HG03558 (cell line): ENCODE measurements around the gene VSTM2B.

ENCODE experiments used
- ATAC-seq: cut with Tn5 transposase; IDR thresholded peaks from one replicate; pipeline ENCODE4 v1.9.1; 2021; ENCODE audit warnings: moderate number of reproducible peaks; ENCODE audit not compliant: unreplicated experiment; ENCODE audit errors: extremely low read depth

The VSTM2B gene

DNA sequence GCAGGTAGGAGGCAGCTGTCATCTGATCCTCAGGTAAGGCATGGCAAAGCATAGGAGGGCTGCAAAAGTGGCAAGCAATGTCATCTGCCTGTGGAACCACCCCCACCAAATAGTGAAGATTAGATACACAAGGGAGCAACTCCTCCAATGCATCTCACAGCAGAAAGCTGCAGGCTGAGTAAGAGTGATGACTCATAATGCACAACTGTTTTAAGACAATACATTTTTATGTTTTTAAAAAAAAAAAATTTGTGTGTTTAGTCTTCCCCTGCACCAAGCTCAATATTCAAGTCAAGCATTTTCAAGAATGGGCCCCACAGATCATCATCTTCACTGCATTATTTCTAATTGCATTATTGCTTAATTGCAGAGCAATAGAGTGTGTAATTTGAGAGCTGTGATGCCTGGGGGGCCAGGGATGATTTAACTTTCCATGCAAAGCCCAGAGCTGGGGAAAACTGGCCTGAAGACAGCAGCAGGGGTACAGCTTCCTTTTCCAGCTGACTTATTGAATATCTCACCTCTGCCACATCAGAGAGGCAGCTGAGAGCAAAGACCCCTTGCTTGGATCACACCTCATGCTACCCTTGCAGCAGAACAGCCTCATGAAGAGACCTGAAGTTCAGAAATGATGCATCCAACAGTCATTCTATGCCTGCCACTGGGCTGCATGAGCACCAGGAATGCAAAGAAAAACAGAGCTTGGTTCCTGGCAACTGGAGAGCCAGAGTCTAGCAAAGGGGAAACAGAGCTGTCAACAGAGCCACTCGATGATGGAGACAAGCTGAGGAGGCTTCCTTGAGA, 57.6 kb downstream of the VSTM2B start:
- no peak for ATAC-seq

DNA sequence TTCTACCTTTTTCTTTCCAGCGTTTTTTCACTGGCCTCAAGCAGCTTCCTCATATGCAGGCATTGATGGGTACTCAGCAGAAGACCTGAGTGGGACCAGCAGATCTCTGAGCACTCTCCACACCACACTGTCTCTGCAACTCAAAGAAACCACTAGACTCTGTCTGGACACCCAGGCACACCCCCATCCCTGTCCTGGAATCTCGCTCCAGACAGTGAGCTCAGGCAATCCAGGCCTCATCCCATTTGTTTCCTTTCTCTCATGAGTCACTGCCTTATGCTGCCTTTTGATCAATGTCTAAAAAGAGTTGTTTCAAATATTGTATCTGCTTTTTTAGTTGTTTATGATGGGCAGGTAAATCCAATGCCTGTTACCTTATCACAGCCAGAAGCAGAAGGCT, 60.6 kb downstream of the VSTM2B start:
- no peak for ATAC-seq

DNA sequence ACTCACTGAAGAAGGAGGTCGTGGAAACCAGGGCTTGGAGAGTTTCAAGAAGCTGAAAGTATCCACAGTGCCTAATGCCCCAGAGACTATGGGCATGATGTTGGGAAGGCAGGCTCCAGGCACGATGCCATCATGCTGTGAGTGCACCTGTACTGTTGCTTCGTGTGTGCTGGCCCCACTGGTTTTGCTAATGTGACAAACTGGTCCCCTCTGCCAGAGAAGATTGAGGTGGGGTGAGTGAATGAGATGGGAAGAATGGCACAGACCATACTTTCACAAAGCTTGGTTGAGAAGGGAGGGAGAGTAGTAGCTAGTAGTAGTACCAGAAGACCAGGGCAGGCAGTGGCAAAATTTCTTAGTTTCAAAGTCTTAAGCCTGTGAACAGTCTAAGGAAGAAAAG, 61.3 kb downstream of the VSTM2B start:
- no peak for ATAC-seq

DNA sequence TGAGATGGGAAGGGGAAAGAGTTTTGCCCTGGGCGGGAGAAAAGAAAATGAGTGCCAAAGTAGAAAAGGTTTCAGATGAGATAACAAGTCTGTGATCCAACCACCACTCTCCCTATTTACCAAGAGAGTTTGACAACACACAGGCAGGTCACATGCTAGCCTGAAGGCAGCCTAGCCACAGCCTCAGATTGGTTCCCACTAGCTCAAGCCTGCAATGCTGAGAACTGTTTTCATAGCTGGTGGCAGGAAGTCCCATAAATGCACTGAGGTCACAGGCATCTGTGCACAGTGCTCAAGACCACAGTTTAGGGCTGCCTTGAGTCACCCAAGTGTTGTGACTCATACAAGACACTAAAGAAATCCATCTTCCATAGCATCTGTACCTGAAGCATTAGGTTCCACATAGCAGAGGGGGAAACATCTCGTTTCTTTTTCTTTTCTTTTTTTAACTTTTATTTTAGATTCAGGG, 61.8 kb downstream of the VSTM2B start:
- peak; percentile 92 for ATAC-seq

DNA sequence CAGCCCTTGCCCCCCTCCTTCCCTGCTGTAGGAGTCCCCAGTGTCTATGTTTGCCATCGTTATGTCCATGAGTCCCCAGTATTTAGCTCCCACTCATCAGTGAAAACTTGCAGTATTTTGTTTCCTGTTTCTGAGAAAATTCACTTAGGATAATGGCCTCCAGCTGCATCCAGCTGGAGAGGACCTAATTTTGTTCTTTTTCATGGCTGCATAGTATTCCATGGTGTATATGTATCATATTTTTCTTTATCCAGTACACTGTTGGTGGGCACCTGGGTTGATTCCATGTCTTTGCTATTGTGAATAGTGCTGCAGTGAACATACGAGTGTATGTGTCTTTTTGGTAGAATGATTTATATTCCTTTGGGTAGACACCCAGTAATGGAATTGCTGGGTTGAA, 62.3 kb downstream of the VSTM2B start:
- no peak for ATAC-seq

DNA sequence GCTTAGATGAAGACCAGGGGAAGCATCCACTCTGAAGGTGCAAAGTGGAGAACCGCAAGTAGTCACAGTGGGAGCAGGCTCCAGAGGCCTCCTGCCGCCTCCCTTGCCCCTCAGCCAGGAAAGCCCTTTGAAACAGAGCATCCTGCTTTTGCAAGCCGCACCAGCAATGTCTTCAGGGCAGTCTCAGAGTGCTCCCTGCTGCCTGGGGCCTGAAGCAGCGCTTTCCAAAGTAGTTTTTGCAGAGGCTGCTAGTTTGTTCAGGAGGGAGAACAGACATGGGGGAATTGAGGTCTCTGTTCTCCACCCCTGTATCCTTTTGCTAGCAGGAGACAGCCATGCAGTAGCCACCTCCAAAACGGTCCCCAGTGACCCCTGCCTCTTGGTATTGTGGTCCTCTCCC, 64.5 kb downstream of the VSTM2B start:
- no peak for ATAC-seq

DNA sequence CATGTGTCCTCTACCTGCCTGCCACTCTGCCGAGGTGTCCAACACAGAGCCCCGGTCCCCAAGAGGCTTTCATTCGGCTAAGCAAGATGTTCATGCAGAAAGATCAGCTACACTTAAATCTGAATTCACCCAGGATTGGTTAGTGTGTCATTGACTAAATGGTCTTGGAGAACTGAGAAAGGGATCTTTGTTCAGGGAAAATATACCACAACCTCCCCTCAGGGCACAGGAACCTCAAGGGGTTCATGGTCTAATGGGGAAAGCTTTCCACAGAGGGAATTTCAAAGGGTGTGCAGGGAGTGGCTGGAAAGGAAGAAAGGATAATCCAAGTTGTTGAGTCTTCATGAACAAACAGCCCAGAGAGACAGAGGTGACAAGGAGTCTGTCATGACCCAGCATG, 65.9 kb downstream of the VSTM2B start:
- ATAC-seq = no peak

DNA sequence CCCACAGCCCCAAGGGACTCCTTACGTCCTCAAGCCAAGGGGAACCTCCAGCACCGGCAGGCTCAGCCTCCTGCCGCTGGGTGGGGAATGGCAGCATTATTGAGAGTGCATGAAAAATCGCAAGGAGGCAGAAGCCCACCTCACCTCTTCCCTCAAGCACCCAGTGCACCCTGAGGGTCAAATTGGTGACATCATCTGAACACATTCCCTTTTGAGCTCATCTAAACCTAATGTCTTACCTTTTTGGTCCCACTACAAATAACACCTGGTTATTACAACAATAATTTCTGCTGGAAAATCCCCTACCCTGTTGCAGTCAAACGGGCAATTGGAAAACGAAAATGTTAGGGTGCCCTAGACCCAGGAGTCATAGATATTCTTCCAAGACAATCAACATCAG, 68.1 kb downstream of the VSTM2B start:
- no peak for ATAC-seq

DNA sequence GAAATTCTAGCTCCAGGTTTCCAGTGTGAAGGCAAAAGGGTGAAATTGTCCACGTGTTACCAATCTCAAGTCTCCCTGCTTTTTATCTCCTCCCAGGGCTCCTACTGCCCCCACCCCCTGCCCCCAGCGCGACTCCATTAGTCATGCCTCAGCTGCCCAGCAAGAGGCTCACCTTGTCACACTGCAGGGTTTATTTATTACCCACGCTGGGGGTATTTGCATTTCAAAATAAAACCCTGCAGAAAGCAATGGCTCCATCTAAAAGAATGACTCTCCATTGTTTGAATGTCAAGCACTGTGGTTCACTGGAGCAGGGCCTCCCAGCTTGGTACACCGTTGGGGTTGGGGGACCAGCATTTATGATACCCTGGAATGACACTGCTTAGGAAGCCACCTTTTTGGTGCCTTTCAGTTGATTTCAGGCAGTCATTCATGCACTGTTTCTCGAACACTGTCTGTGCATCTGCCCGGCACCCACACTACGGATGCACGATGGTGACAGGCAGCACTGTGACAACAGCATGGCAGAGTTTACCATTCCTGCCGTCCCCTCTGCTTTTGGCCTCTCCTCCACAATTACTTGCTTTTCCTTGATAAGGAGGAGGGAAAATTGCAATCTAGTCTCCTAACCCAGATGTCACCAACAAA, 70.4 kb downstream of the VSTM2B start:
- ATAC-seq = no peak

DNA sequence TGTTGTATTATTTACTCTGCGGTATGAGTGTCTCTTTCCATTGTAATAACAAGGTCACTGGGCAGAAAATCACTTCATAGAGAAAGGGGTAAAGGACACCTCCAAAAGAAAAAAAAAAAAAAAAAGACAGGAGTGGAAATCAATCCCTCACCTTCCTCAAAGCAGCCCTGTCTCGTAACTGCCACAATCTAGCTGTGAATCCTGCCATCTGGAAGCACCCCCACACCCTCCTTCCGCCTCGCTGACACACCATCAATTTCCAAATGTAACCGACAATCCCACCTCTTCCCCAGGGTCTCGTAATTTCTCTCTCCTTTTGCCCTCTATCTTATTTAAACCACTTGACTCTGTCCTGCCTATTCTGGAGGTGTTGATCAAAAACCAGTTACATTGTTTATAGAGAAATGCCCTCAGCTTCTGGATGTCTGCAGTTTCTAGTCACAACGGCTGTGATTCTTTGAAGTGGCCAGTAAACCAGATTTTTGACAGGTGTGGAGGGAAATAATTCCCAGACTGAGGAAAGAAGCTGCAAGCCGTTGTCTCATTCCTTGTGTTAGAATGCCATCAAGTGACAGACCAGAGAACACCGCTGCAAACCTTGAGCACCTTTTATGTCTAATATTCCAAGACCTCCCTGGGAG, 71.2 kb downstream of the VSTM2B start:
- no peak for ATAC-seq

DNA sequence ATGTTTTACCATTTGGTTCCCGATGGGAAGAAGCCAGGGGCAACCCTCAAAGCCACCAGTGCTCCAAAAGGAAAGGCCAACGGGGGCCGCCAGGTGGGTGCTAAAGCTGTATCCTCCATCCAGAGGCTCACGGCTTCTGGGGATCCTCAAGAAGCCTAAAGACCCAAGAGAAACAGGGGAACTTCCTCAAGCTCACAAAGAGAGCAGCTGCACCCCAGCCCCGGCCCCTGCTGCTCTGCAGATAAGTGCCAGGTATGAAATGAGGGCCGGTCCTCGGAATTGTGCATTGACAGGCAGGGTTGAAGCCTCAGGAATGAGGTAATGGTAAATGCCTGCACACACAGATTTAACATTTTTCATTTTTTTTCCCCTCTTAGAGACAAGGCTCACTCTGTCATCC, 72.2 kb downstream of the VSTM2B start:
- no peak for ATAC-seq

DNA sequence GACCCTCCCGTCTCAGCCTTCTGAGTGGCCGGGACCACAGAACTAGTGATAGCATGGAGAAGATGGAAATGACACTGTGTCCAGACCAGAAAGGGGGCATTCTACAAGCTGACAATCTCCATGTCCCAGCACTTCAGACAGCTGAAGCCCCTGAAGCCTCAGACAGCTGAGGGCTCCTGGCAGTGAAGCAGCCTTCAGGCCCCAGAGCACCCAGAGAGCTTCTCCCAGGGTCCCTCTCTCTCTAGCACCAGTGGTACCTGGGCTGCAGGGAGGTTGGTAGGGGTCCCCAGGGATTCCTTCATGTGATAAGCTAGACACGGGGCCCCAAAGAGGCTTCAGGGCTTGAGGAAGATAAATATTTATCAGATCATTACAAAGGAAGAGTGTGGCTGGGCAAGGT, 72.7 kb downstream of the VSTM2B start:
- no peak for ATAC-seq

DNA sequence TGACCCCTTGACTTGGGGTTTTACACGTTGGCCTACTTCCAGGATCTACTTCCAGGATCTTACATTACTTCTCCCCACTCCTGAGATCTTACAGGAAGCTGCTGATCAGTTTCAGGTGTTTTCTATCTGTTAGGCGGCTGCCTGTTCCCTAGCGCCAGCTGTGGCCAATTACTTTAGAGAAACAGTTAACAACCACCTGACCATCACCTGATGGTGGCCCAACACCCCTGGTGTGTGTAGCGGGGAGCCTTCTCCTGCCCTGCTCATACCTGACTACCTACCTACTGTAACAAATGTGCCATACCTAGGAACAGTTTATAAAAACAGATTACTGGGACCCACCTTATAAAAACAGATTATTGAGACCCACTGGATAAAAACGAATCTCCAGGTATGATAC, 77.5 kb downstream of the VSTM2B start:
- ATAC-seq = no peak

DNA sequence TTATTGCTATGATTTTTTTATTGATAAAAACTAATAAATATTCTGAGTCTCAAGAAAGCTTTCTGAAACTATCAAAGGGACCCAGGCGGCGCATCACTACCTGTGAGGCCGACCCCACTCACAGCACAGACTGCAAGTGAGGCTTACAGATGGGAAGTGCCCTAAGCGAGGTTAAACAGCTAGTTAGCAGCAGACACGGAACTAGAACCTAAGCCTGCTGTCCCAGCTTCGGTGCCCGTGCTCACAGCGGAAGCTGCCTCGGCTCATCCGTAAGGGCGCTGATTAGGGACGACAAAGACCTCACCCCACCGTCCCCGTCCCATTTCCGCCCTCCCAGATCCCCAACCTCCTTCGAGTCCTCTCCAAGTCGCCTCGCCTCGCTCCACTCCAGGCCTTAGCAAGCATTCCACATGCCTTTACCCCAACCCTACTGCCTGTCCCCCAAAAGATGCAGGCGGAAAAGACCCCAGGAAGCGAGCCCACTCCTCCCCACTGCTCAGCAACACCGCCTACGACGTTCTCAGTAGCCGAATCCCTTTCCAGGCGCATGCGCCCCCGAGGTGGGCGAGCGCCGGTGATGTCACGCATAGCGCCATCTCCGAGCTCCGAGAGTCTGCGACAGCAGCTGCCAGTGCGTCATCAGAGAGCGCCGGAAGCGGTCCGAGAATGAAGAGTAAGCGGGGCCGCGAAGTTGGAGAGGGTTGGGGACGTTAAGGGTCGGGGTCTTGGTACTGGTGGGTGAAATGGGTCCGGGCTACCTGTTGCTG, 80.0 kb downstream of the VSTM2B start, which contains the start of gene POP4:
TSS of gene POP4 (plus strand) at position 631 of the 767 bp plus-strand sequence. CDS start at position 667, 36 bp downstream.
- peak; percentile 38 for ATAC-seq

DNA sequence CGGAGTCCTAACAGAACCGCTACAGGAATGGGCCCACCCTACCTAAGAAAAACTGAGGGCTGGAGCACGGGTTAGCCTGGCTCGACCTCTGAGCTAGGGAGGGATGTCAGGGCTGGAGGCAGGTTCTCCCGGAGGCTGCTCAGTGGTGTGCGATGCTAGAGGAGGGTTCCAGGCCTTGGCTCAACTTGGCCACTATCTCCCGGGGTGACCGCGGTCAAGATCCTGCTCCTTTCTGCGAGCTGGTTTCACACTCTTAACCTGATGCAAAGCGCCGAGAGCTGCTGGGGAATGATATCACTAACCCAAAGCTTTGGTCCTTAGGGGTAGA, 80.6 kb downstream of the VSTM2B start:
- no peak for ATAC-seq

DNA sequence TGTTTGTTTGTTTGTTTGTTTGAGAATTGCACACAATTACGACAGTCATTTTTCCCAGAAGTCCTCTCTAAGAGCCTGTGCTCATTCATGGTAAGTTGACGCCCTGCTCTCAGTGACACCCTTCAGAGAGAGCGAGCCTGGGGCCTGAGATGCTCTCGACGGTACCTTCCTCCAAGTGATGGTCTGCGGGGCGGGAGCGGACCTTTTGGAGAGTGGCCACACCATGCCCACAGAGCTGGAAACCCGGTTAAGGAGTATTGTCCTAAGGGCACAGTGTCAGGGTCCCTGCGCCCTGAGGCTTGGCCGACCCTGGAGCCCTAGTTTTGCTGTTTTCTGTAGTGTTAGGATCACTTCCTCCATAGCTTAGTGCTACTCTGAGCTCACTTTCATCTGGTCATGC, 83.8 kb downstream of the VSTM2B start:
- no peak for ATAC-seq

DNA sequence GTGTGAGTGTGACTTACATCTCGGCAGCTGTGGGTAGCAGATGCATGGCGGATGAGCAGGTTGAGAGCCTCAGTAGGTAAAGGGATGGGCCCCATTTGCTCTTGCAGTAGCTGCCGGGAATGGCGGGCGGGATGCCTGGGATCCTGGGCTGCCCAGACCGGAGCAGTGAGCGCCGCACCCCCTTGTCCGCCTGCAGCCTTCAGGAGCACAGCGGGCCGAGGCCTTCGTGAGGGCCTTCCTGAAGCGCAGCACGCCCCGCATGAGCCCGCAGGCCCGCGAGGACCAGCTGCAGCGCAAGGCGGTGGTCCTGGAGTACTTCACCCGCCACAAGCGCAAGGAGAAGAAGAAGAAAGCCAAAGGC, 84.4 kb downstream of the VSTM2B start:
- ATAC-seq = no peak

DNA sequence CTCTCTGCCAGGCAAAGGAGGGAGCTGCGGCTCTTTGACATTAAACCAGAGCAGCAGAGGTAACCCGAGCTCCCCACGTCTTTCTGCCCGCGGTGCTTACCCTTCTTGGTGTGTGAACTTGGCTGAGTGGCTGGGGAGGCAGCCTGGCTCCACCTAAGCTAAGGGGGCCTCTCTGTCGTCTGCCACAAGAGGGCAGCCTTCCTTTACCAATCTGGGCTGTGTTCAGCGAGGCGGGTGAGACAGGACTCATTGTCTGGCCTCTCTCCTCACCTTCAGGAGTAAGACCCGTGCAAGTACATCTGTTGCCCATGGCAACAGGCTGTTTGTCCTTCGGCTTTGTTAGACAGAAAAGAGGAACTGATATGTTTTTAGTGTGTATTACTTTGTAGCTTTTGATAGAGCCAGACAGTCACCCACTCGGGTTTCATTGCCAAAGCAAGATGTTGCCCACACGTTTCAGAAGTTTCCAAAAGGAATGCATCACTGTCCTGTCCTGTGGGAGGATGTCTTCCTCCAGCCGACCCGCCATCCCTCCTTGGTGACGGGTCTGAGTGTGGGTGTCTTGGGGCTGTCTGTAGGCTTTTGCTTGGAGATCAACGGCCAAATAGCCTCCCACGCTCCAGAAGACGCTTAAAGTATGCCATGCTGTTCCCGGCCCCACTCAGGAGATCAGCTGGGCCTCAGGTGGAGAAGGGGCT, 84.9 kb downstream of the VSTM2B start:
- peak; percentile 52 for ATAC-seq

DNA sequence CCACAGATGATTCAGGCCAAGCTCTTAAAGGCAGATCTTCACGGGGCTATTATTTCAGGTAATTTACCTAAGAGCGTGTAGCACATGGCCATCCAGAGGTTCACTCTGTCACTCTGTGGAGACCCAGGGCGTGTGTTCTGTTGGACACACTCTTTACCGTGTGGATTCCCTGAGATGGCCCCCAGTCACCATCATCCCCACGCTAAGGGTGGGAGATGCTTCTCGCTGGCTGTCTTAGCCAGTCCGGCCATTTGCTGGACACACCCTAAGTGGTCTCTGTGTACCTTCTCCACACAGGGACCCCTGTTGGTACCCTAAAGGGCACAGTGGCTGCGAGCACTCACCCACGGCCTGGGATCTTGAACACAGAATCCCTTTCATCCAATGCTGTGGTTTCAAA, 86.3 kb downstream of the VSTM2B start:
- ATAC-seq = no peak
